Breast epithelium (tissue), 4 donors: Measurements from ENCODE around the gene SMPDL3B. TPM values are rescaled to one million over a fixed set of nuclear protein-coding genes. Genes with fewer than 3 reads are reported as not detected.

Experiments used
- DNase-seq, 2 donors: peaks; one replicate each; pipeline ENCODE4 v3.0.0-alpha.2; 2019; ENCODE audit warnings: low spot score in 2 of 2
- H3K27ac ChIP-seq, 2 donors: fragments of 200-600 bp; sonication (generic) in 1 of 2; one replicate each; pipeline ENCODE4 v1.5.1; 2016 to 2019; ENCODE audit warnings: mild to moderate bottlenecking in 1 of 2
- H3K27me3 ChIP-seq, 2 donors: fragments of 200-600 bp; sonication (generic) in 1 of 2; one replicate each; pipeline versions ENCODE4 v1.5.1 to v1.6.0; 2017 to 2019; ENCODE audit warnings: control low read depth in 1 of 2, mild to moderate bottlenecking in 1 of 2
- H3K36me3 ChIP-seq: fragments of 200-600 bp; one replicate; pipeline ENCODE4 v1.5.1; 2019
- H3K4me1 ChIP-seq, 2 donors: fragments of 200-600 bp; sonication (generic); one replicate each; pipeline ENCODE4 v1.5.1; 2016 to 2019; ENCODE audit warnings: control low read depth in 1 of 2
- H3K4me3 ChIP-seq, 3 donors: fragments of 200-600 bp; sonication (generic); 1 replicate in 2 of 3; 2 replicates in 1 of 3; pipeline ENCODE4 v1.5.1; 2016 to 2019; ENCODE audit warnings: mild to moderate bottlenecking in 3 of 3, moderate library complexity in 2 of 3
- H3K9me3 ChIP-seq, 2 donors: fragments of 200-600 bp; sonication (generic) in 1 of 2; one replicate each; pipeline ENCODE4 v1.5.1; 2016 to 2019; ENCODE audit warnings: control low read depth in 1 of 2
- CTCF ChIP-seq, 3 donors: fragments of 450-650 bp; IDR thresholded peaks; one replicate each; pipeline ENCODE4 v1.5.1; 2016 to 2017; ENCODE audit warnings: antibody characterized with exemption in 3 of 3, mild to moderate bottlenecking in 3 of 3, moderate library complexity in 3 of 3
- POLR2A ChIP-seq: fragments of 450-650 bp; IDR thresholded peaks from one replicate; pipeline ENCODE4 v1.6.1; 2016; ENCODE audit warnings: antibody characterized with exemption, mild to moderate bottlenecking, moderate library complexity
- POLR2AphosphoS5 ChIP-seq, 3 donors: sonication (generic); formaldehyde crosslinking; IDR thresholded peaks; one replicate each; pipeline ENCODE4 v1.6.1; 2017; ENCODE audit warnings: antibody characterized with exemption in 3 of 3
- intact Hi-C: fragments of 100-400 bp; cut with DNase I; formaldehyde crosslinking; loops from one replicate; pipeline ENCODE4 v1.15.1; 2023; ENCODE audit warnings: low total_unique reads
- total RNA-seq, 3 donors: library from RNA; depleted of rRNA; stranded (reverse); fragments of >200 nt; gene quantifications; one replicate each; pipeline ENCODE4 v1.1.0, GENCODE V29; 2016

The SMPDL3B gene
- total RNA-seq, 3 donors from 2014 or later, result 13.8 to 14.9 TPM; not detected in 1

GRCh38 chr1:27966402-27967105 is 31.8 kb downstream of the SMPDL3B start:
- Histone ChIP-seq H3K36me3 (no peaks in the 10 kb centered on the region), H3K9me3 (no peaks in the 10 kb centered on the region), H3K4me3 (no peak overlapping the region), H3K27me3 (no peaks in the 10 kb centered on the region), H3K27ac (peak overlapping the region in 1 of 2 donors; percentile 19), H3K4me1 (peaks cover 0 to 3% of the 10 kb centered on the region in 2 donors)
- intact Hi-C loops, result no loop called here
- no peak for TF ChIP-seq CTCF (IDR thresholded peaks at IDR 0.05)
- no peak for TF ChIP-seq POLR2AphosphoS5 (IDR thresholded peaks at IDR 0.05)
- TF ChIP-seq POLR2A, result no peak
- DNase-seq, result peak in 1 of 2 donors; percentile 40

DNA sequence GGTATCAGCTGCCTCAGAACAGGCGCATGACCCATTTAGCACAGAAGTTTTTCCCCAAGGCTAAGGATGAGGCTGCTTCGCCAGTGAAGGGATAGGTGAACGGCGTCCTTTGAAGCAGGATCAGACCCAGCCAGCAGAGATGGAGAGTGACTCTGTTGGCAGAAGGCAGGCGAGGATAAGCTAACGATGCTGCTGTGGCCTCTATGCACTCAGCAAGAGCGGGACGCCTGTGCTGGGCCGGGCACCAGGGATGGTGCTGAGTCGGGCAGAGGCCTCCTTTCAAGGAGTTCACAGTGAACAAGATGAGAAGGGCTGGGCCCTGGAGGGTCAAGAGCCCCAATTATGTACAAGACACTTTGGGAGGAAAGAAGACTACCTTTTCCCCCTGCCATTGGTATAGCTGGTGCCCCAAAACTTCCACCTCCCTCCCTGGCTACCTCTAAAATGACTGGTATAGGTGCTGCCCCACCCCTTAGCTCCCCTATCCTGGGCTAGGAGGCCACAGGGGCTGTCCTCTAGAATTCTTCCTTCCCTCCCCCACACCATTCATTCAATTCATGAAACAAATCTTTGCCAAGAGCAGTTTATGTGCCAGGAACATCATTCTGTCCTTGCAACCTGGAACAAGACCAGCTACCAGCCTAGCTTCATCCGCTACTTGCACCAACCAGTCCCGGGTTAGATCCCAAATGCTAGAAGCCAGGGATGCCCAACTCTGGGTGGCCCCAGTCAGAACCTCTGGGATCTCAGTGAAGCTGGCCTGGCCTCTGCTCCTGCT is 32.5 kb downstream of the SMPDL3B start:
- H3K27ac ChIP-seq, result peak overlapping the region in 1 of 2 donors; percentile 3
- no peaks in the 10 kb centered on the region for H3K36me3 ChIP-seq
- TF ChIP-seq POLR2AphosphoS5 (IDR thresholded peaks at IDR 0.05), result no peak
- TF ChIP-seq CTCF (IDR thresholded peaks at IDR 0.05), result no peak
- no peak for TF ChIP-seq POLR2A
- DNase-seq, result no peak
- H3K27me3 ChIP-seq, result no peaks in the 10 kb centered on the region
- intact Hi-C loops, result no loop called here
- peaks cover 0 to 9% of the 10 kb centered on the region in 2 donors for H3K4me1 ChIP-seq
- H3K9me3 ChIP-seq, result no peaks in the 10 kb centered on the region
- no peak overlapping the region for H3K4me3 ChIP-seq

- intact Hi-C loops, result no loop called here
- peak overlapping the region; percentile 3 to 42 for H3K27ac ChIP-seq
- H3K4me1 ChIP-seq, result peaks cover 0 to 9% of the 10 kb centered on the region in 2 donors
- no peak for TF ChIP-seq POLR2AphosphoS5 (IDR thresholded peaks at IDR 0.05)
- no peak for TF ChIP-seq POLR2A
- no peak for TF ChIP-seq CTCF (IDR thresholded peaks at IDR 0.05)
- no peak overlapping the region for H3K4me3 ChIP-seq
- no peak for DNase-seq
- H3K27me3 ChIP-seq, result no peaks in the 10 kb centered on the region
- no peaks in the 10 kb centered on the region for H3K9me3 ChIP-seq
- H3K36me3 ChIP-seq, result no peaks in the 10 kb centered on the region
Measured at GRCh38 chr1:27967884-27968466, 33.2 kb downstream of the SMPDL3B start.

- H3K27me3 ChIP-seq, result no peaks in the 10 kb centered on the region
- no peaks in the 10 kb centered on the region for H3K36me3 ChIP-seq
- H3K4me3 ChIP-seq, result no peak overlapping the region
- peaks cover 0 to 9% of the 10 kb centered on the region in 2 donors for H3K4me1 ChIP-seq
- no peak for DNase-seq
- no peak for TF ChIP-seq POLR2AphosphoS5 (IDR thresholded peaks at IDR 0.05)
- TF ChIP-seq POLR2A, result no peak
- no peak for TF ChIP-seq CTCF (IDR thresholded peaks at IDR 0.05)
- H3K9me3 ChIP-seq, result no peaks in the 10 kb centered on the region
- intact Hi-C loops, result no loop called here
- H3K27ac ChIP-seq, result peak overlapping the region in 1 of 2 donors; percentile 42
Measured at GRCh38 chr1:27968692-27969091, 33.9 kb downstream of the SMPDL3B start.
